Stimulated activated CD8-positive, alpha-beta memory T cell treated with anti-CD3 and anti-CD28 coated beads, Interleukin-7, amount 100 ng/mL, for 4 hours (primary cell): ENCODE measurements around the gene PYHIN1.

Source experiments
- DNase-seq, 2 donors: peaks; one replicate each; pipeline ENCODE4 v3.0.0-alpha.2; 2020; ENCODE audit warnings: low read depth in 2 of 2

PYHIN1 gene

GRCh38 chr1:158931055-158931737 lies at the start of gene PYHIN1:
Gene PYHIN1, plus strand, starts transcription at chr1:158931552. Its CDS starts 5,359 bp downstream, at chr1:158936911.
- no peak for DNase-seq

GRCh38 chr1:158893654-158894053 lies 37.7 kb upstream of the PYHIN1 start:
- DNase-seq: no peak

GRCh38 chr1:158898722-158899121 lies 32.6 kb upstream of the PYHIN1 start:
- DNase-seq: no peak

- no peak for DNase-seq
These were observed 29.7 kb upstream of the PYHIN1 start for GRCh38 chr1:158901623-158902022.

GRCh38 chr1:158916085-158916484 lies 15.3 kb upstream of the PYHIN1 start:
- no peak for DNase-seq

GRCh38 chr1:158924677-158925076 lies 6.7 kb upstream of the PYHIN1 start:
- no peak for DNase-seq

- DNase-seq: peak; percentile 32 to 39
These were observed 848 bp upstream of the PYHIN1 start for GRCh38 chr1:158930504-158930903.

GRCh38 chr1:158932171-158932570 lies 819 bp downstream of the PYHIN1 start:
- no peak for DNase-seq

GRCh38 chr1:158933621-158934020 lies 2.3 kb downstream of the PYHIN1 start:
- no peak for DNase-seq

GRCh38 chr1:158939180-158939579 lies 7.8 kb downstream of the PYHIN1 start:
- DNase-seq: no peak

GRCh38 chr1:158941317-158941716 lies 10.0 kb downstream of the PYHIN1 start:
- DNase-seq: no peak

- no peak for DNase-seq
These were observed 11.1 kb downstream of the PYHIN1 start for GRCh38 chr1:158942490-158942889.

- no peak for DNase-seq
These were observed 11.7 kb downstream of the PYHIN1 start for GRCh38 chr1:158943059-158943458.

GRCh38 chr1:158945061-158945460 lies 13.7 kb downstream of the PYHIN1 start:
- DNase-seq: no peak

- no peak for DNase-seq
These were observed 15.4 kb downstream of the PYHIN1 start for GRCh38 chr1:158946785-158947184.

GRCh38 chr1:158951956-158952355 lies 20.6 kb downstream of the PYHIN1 start:
- no peak for DNase-seq

- DNase-seq: no peak
These were observed 21.1 kb downstream of the PYHIN1 start for GRCh38 chr1:158952416-158952815.

- DNase-seq: no peak
These were observed 29.8 kb downstream of the PYHIN1 start for GRCh38 chr1:158961178-158961577.

GRCh38 chr1:158962983-158963382 lies 31.6 kb downstream of the PYHIN1 start:
- no peak for DNase-seq

- no peak for DNase-seq
These were observed 37.8 kb downstream of the PYHIN1 start for GRCh38 chr1:158969166-158969565.

GRCh38 chr1:158969855-158970254 lies 38.5 kb downstream of the PYHIN1 start:
- no peak for DNase-seq

- no peak for DNase-seq
These were observed 41.5 kb downstream of the PYHIN1 start for GRCh38 chr1:158972841-158973240.

- no peak for DNase-seq
These were observed 44.9 kb downstream of the PYHIN1 start for GRCh38 chr1:158976219-158976618.

GRCh38 chr1:158978730-158979129 lies 47.4 kb downstream of the PYHIN1 start:
- no peak for DNase-seq
